NCI-H1048 (cell line): Measurements from ENCODE around the gene MIPOL1.
"Not testable (repeated sequence)": the region's sequence is repeated elsewhere in the genome, so short reads cannot be mapped to it uniquely, and the experiment has no call there.

Experiments
- DNase-seq: peaks from one replicate; lab custom pipeline; 2025; lab: John Stamatoyannopoulos, UW

Gene MIPOL1

GRCh38 chr14:37546621-37547447 is 349.1 kb downstream of the MIPOL1 start:
- no peak for DNase-seq

DNA sequence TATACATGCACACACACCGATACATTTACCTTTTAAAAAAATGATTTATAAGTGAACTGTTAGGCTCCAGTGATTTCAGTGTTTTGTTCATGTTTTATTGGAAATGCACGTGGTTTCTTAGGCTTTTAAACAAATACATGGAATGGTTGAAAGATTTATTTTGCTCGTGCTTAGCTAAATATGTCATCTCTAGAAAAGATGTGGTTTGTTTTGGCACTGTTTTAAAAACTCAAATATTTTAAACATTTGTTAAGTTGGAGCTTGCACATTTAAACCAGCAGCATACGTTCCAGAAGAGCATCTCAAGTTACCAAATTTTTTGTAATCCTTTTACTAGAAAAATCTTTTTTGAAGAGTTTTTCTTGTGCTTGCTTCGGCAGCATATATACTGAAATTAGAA is 352.8 kb downstream of the MIPOL1 start:
- DNase-seq = no peak

DNA sequence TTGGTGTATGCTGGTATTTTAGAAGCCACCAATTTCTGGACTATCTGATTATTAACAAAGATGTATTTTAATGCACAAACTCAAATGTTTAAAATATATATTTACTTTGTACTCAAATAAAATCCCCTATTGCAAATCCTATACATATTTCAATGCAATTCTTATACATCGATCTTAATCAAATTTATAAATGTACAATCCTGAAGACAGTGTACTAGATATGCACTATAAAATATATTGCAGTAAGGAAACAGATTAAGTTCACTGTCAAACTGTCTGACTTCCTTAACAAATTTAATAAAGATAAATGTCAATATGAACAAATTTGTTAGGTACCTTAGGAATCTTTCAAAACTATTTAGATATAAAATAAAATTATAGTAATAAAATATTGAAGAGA is 353.4 kb downstream of the MIPOL1 start:
- DNase-seq = no peak

- no peak for DNase-seq
These were observed 356.3 kb downstream of the MIPOL1 start for GRCh38 chr14:37553935-37554550.

GRCh38 chr14:37555596-37555995 is 357.9 kb downstream of the MIPOL1 start:
- not testable (repeated sequence) for DNase-seq

DNA sequence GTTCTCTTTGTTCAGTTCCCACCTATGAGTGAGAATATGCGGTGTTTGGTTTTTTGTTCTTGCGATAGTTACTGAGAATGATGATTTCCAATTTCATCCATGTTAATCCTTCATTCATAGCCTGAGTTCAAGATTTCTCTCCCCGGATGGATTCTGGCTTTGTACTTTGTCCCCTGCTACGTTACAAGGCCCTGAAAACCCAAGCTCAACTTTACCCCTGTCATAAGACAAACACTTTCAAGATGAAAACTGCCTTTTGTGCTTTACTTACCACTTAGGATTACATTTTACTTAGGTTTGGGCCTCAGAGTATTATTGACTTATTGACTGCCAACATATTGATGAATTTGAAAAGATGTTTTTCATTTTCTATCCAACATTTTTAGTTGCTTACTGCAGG is 361.0 kb downstream of the MIPOL1 start:
- DNase-seq = no peak

DNA sequence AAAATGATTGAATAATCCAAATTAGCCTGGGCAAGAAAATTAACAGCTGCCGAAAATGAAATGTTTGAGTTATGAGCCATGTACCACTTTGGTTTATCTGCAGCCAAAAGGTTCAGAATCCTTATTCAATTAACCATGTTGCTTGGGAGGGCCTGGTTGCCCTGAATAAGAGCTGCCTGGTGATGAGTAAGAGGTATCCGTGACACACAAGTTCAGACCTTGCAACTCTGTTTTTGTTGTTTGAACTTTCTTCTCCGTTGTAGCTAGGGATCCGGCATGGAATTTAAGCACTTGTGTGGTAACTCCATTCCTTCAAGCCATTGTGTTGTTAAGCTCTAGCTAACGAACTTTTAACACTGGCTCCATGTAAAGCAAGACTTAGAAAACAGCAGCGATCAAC is 361.6 kb downstream of the MIPOL1 start:
- no peak for DNase-seq

DNA sequence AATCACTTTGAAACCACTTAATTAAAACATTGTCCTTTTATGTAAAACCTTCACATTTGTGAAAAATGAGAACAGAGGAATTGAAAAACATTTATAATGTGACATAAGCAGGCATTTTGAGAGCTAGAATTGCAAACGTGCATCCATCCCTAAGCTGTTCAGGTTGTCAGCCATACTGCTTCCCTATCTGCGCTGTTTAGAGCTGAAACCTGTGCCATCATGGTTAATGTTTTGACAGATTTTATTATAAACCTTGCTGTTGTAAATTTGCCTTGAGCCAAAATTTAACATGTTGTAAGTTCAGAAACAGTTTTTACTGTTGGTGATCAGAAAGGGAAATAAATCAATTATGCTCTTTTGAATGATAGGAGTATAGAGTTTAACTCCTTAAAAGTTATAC is 365.5 kb downstream of the MIPOL1 start:
- DNase-seq = no peak

GRCh38 chr14:37565550-37565949 is 367.8 kb downstream of the MIPOL1 start:
- DNase-seq = no peak

GRCh38 chr14:37566811-37567371 is 369.2 kb downstream of the MIPOL1 start:
- DNase-seq = no peak

DNA sequence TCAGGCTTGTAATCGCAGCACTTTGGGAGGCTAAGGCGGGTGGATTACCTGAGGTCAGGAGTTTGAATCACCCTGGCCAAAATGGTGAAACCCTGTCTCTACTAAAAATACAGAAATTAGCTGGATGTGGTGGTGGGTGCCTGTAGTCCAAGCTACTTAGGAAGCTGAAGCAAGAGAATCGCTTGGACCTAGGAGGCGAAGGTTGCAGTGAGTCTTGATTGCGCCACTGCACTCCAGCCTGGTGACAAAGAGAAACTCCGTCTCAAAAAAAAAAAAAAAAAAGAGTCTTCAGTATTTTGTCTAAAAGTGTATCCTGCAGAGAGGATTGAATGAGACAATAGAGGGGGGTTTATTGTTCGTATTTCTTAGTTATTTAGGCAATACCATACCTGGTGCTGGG is 372.0 kb downstream of the MIPOL1 start:
- DNase-seq = no peak

GRCh38 chr14:37571391-37571790 is 373.7 kb downstream of the MIPOL1 start:
- DNase-seq = no peak

GRCh38 chr14:37573356-37573755 is 375.6 kb downstream of the MIPOL1 start:
- DNase-seq = no peak

GRCh38 chr14:37579274-37579673 is 381.5 kb downstream of the MIPOL1 start:
- DNase-seq = no peak

DNA sequence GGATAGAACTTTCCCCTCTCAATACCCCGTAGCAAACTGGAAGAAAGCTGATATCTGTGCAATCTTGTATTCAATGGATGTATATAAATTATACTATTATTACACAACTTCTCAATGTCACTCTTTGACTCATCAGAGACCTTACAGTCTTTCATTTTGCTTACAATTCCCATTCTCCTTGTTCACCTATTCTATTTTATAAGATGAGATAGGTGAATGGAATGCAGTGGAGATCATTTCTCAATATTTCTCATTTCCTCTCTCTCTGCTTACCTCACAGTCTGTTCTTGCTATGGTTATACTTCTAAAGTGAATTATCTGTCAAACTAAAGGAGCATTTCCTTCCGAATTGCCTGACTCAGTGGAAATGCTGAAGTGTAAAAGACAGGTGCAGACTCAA is 382.4 kb downstream of the MIPOL1 start:
- DNase-seq = no peak

- DNase-seq = no peak
These were observed 385.8 kb downstream of the MIPOL1 start for GRCh38 chr14:37583358-37584210.

GRCh38 chr14:37584211-37585100 is 386.7 kb downstream of the MIPOL1 start:
- no peak for DNase-seq

- no peak for DNase-seq
These were observed 387.4 kb downstream of the MIPOL1 start for GRCh38 chr14:37585101-37585511.

DNA sequence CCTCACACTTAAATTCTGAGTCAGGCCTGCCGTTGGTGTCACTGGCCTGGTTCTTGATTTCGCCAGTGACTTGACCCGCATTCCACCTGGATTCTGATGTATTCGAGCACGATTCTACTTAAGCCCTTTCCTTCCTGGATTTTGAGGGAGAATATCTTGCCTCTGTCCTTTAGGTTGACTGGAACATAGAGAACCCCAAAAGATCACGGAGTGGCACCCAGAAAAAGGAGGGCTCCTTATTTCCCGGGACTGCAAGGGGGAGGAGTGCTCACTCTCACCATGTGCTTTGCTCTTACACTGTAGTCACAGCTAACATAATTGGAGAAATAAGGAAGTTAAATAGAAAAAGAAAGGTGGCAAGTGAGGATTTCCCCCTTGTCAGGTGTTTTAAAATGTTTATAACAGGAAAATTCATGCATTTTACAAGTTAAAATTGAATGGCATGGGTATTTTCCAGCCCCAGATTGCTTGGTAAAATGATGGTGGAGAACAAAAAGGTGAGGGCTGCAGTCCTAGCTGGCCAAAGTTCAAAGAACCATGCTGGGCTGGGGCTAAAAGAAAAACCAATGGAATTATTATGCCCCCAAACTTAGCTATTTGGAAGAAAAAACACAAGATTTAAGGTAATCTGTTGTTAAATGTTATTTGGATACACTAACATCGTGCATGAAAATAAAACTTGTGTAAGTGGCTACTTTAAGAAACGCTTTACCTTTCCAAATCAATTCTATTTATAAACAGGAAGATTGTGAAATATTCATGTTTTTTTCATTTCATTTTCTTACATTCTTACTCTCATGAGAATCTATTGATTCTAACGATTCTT is 388.4 kb downstream of the MIPOL1 start:
- DNase-seq = no peak

GRCh38 chr14:37586797-37587130 is 389.0 kb downstream of the MIPOL1 start:
- DNase-seq = no peak
